MV-4-11 (cell line): Measurements from ENCODE around the gene GPALPP1.
"Not testable (repeated sequence)": the region's sequence is repeated elsewhere in the genome, so short reads cannot be mapped to it uniquely, and the experiment has no call there.

Source experiments
- DNase-seq: peaks from one replicate; lab custom pipeline; 2025; lab: John Stamatoyannopoulos, UW

GPALPP1 gene

GRCh38 chr13:45063261-45063860 is 74.0 kb downstream of the GPALPP1 start:
- no peak for DNase-seq

- DNase-seq, result not testable (repeated sequence)
Observed at GRCh38 chr13:45063889-45064288, 74.6 kb downstream of the GPALPP1 start.

- DNase-seq, result peak; percentile 5
Observed at GRCh38 chr13:45064889-45065288, 75.6 kb downstream of the GPALPP1 start.

GRCh38 chr13:45068036-45069001 is 79.0 kb downstream of the GPALPP1 start:
- peak; percentile 78 for DNase-seq

- no peak for DNase-seq
Observed at GRCh38 chr13:45073809-45074208, 84.5 kb downstream of the GPALPP1 start.

GRCh38 chr13:45074721-45075120 is 85.4 kb downstream of the GPALPP1 start:
- no peak for DNase-seq

- no peak for DNase-seq
Observed at GRCh38 chr13:45078003-45078402, 88.7 kb downstream of the GPALPP1 start.
